Cardiac ventricle fibroblast (primary cell): Measurements from ENCODE around the gene IGHMBP2. TPM values are rescaled to one million over a fixed set of nuclear protein-coding genes. Genes with fewer than 3 reads are reported as not detected.

Source experiments
- total RNA-seq: library from RNA; depleted of rRNA; stranded (reverse); fragments of >200 nt; gene quantifications from 2 replicates; pipeline ENCODE4 v1.2.3, GENCODE V29; 2015

Gene IGHMBP2
- 8.3 and 12.1 TPM in 2 replicates for total RNA-seq

DNA sequence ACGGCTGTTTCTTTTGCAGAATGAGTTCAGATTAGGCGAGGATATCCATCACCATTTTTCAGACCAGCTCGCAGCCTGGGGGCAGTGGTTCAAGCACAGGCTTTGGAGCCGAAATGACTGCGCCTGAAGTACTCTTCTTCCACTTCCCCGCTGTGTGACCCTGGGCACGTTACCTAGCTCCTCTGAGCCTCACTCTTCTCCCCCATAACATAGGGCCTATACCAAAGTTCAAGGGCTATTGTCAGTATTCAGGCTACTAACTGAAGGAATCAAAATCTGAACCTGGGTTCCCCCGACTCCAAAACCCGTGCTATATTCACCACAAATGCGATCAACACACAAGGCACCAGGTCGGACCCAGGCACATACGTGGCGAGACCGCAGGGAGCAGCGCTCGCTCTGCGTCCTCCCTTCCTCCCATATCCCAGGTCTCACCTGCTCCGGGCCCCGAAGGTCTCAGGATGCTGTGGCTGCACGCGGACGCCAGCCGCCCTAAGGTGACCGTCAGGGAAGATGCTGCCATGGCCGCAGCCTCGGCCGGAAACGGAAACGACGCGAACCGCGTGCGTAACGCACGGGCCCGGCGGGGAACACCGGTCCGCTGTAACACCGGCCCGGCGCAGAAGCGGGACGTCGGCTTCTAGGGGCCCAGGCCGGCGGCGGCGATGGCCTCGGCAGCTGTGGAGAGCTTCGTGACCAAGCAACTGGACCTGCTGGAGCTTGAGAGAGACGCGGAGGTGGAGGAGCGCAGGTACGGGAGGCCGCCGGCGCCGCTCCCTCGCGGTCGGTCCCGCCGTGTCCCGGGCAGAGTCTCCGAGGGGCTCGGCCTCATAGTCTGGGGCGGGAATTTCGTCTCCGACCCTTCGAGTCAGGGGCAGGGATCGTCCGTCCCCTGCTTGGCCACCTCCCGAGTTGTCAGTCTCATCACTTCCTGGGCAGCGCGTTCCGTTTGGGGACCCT lies at the start of gene IGHMBP2, which contains the start of gene MRPL21:
IGHMBP2 (plus strand) TSS at position 604 of the 960 bp plus-strand sequence; CDS start at position 666, 62 bp downstream.
MRPL21 (minus strand) TSS at position 545 of the 960 bp plus-strand sequence; CDS start at position 523, 22 bp downstream.

DNA sequence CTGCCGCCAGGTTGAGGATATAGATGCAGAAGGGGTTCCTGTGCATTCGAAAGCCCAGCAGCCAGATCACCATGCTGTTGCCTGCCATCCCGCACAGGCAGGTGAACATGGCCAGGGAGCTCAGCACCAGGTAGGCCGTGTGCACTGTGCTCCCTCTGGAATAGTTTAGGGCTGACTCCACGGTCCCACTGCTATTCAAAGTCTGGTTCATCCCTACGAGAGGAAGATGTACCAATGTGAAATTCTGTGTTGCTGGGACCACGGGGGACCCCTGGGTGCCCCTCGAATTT lies 77.0 kb downstream of the IGHMBP2 start, which contains the start of gene MRGPRD:
MRGPRD (minus strand) TSS at position 211 of the 290 bp plus-strand sequence; CDS start at position 211, 0 bp downstream.

Other genes starting within 250 kb of the IGHMBP2 start
- gene GAL, start 219.3 kb upstream of the IGHMBP2 start, total RNA-seq = 0.25 and 1.5 TPM in 2 replicates
- gene TESMIN, start 152.4 kb upstream of the IGHMBP2 start, total RNA-seq = 0.10 TPM in 1 of 2 replicates, not detected in the other
- gene CPT1A, start 62.0 kb upstream of the IGHMBP2 start, total RNA-seq = 17.9 and 24.1 TPM in 2 replicates
- 22.6 and 29.7 TPM in 2 replicates for gene MRPL21, start 59 bp upstream of the IGHMBP2 start, total RNA-seq
- not detected in 2 replicates for gene MRGPRD, start 77.1 kb downstream of the IGHMBP2 start, total RNA-seq
- 13.3 and 15.2 TPM in 2 replicates for gene MRGPRF, start 109.4 kb downstream of the IGHMBP2 start, total RNA-seq
- 8.1 and 9.4 TPM in 2 replicates for gene TPCN2, start 145.0 kb downstream of the IGHMBP2 start, total RNA-seq